ENCODE measurements around the gene NTSR1. TPM values are rescaled to one million over a fixed set of nuclear protein-coding genes. Genes with fewer than 3 reads are reported as not detected.

The NTSR1 gene
- total RNA-seq, 1 experiment from 2014 or later = 4.5 TPM

GRCh38 chr20:62761759-62762131 lies 53.1 kb downstream of the NTSR1 start:
- Mint-ChIP-seq H3K4me1 (ENCODE audit: insufficient read depth, unreplicated experiment) (no peaks in the 10 kb centered on the region), H3K27ac (ENCODE audit: low read depth, unreplicated experiment) (no peak overlapping the region), H3K36me3 (ENCODE audit: insufficient read depth, unreplicated experiment) (peaks cover 6% of the 10 kb centered on the region), H3K27me3 (ENCODE audit: insufficient read depth, unreplicated experiment) (no peaks in the 10 kb centered on the region), H3K4me3 (ENCODE audit: unreplicated experiment) (no peak overlapping the region), H3K9me3 (ENCODE audit: unreplicated experiment) (no peaks in the 10 kb centered on the region)
- ChIA-PET POLR2A (no interaction called here), CTCF (interaction anchor here (0.5 kb wide), 1 partner anchor 12 kb away, joined by 3 read pairs; no protein-coding TSS in a partner anchor)
- DNase-seq (ENCODE audit: unreplicated experiment) = no peak
- intact Hi-C loops (cut with micrococcal nuclease) = no loop called here
- TF ChIP-seq CTCF (IDR thresholded peaks at IDR 0.05; ENCODE audit: unreplicated experiment) = no peak
- BruUV-seq (replicated peaks) = no TSS peak

GRCh38 chr20:62762376-62762775 lies 53.7 kb downstream of the NTSR1 start:
- Mint-ChIP-seq H3K9me3 (ENCODE audit: unreplicated experiment) (no peaks in the 10 kb centered on the region), H3K4me3 (ENCODE audit: unreplicated experiment) (no peak overlapping the region), H3K4me1 (ENCODE audit: insufficient read depth, unreplicated experiment) (no peaks in the 10 kb centered on the region), H3K27me3 (ENCODE audit: insufficient read depth, unreplicated experiment) (no peaks in the 10 kb centered on the region), H3K27ac (ENCODE audit: low read depth, unreplicated experiment) (no peak overlapping the region), H3K36me3 (ENCODE audit: insufficient read depth, unreplicated experiment) (peaks cover 6% of the 10 kb centered on the region)
- no TSS peak for BruUV-seq (replicated peaks)
- no peak for TF ChIP-seq CTCF (IDR thresholded peaks at IDR 0.05; ENCODE audit: unreplicated experiment)
- ChIA-PET CTCF (interaction anchor here (0.5 to 0.9 kb wide), 3 partner anchors 11 to 262 kb away, joined by 3 read pairs; no protein-coding TSS in a partner anchor), POLR2A (no interaction called here)
- intact Hi-C loops (cut with micrococcal nuclease) = no loop called here
- DNase-seq (ENCODE audit: unreplicated experiment) = no peak

GRCh38 chr20:62762801-62763368 lies 54.2 kb downstream of the NTSR1 start:
- BruUV-seq (replicated peaks) = no TSS peak
- DNase-seq (ENCODE audit: unreplicated experiment) = no peak
- no peak overlapping the region for H3K27ac Mint-ChIP-seq (ENCODE audit: low read depth, unreplicated experiment)
- H3K27me3 Mint-ChIP-seq (ENCODE audit: insufficient read depth, unreplicated experiment) = no peaks in the 10 kb centered on the region
- CTCF ChIA-PET = interaction anchor here (0.6 to 1.4 kb wide), 3 partner anchors 10 to 263 kb away, joined by 3 read pairs; no protein-coding TSS in a partner anchor
- TF ChIP-seq CTCF (IDR thresholded peaks at IDR 0.05; ENCODE audit: unreplicated experiment) = no peak
- no peak overlapping the region for H3K4me3 Mint-ChIP-seq (ENCODE audit: unreplicated experiment)
- no peaks in the 10 kb centered on the region for H3K9me3 Mint-ChIP-seq (ENCODE audit: unreplicated experiment)
- H3K36me3 Mint-ChIP-seq (ENCODE audit: insufficient read depth, unreplicated experiment) = peaks cover 6% of the 10 kb centered on the region
- intact Hi-C loops (cut with micrococcal nuclease) = no loop called here
- no peaks in the 10 kb centered on the region for H3K4me1 Mint-ChIP-seq (ENCODE audit: insufficient read depth, unreplicated experiment)
- POLR2A ChIA-PET = no interaction called here

- H3K9me3 Mint-ChIP-seq (ENCODE audit: unreplicated experiment) = no peaks in the 10 kb centered on the region
- peaks cover 6% of the 10 kb centered on the region for H3K36me3 Mint-ChIP-seq (ENCODE audit: insufficient read depth, unreplicated experiment)
- ChIA-PET POLR2A (no interaction called here), CTCF (interaction anchor here (1.4 kb wide), 1 partner anchor 10 kb away, joined by 3 read pairs; no protein-coding TSS in a partner anchor)
- no peak for DNase-seq (ENCODE audit: unreplicated experiment)
- H3K4me3 Mint-ChIP-seq (ENCODE audit: unreplicated experiment) = no peak overlapping the region
- no peak for TF ChIP-seq CTCF (IDR thresholded peaks at IDR 0.05; ENCODE audit: unreplicated experiment)
- H3K27ac Mint-ChIP-seq (ENCODE audit: low read depth, unreplicated experiment) = no peak overlapping the region
- intact Hi-C loops (cut with micrococcal nuclease) = no loop called here
- BruUV-seq (replicated peaks) = no TSS peak
- no peaks in the 10 kb centered on the region for H3K27me3 Mint-ChIP-seq (ENCODE audit: insufficient read depth, unreplicated experiment)
- no peaks in the 10 kb centered on the region for H3K4me1 Mint-ChIP-seq (ENCODE audit: insufficient read depth, unreplicated experiment)
These were observed 54.8 kb downstream of the NTSR1 start for GRCh38 chr20:62763404-62763803.

Data from MCF 10A (cell line).